Measurements from ENCODE around the gene EFTUD2.

GRCh38 chr17:44844390-44844830, 54.8 kb downstream of the EFTUD2 start:
- TF ChIP-seq, protein P1, sequence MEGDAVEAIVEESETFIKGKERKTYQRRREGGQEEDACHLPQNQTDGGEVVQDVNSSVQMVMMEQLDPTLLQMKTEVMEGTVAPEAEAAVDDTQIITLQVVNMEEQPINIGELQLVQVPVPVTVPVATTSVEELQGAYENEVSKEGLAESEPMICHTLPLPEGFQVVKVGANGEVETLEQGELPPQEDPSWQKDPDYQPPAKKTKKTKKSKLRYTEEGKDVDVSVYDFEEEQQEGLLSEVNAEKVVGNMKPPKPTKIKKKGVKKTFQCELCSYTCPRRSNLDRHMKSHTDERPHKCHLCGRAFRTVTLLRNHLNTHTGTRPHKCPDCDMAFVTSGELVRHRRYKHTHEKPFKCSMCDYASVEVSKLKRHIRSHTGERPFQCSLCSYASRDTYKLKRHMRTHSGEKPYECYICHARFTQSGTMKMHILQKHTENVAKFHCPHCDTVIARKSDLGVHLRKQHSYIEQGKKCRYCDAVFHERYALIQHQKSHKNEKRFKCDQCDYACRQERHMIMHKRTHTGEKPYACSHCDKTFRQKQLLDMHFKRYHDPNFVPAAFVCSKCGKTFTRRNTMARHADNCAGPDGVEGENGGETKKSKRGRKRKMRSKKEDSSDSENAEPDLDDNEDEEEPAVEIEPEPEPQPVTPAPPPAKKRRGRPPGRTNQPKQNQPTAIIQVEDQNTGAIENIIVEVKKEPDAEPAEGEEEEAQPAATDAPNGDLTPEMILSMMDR (IDR thresholded peaks at IDR 0.05; ENCODE audit: poor library complexity): no peak
- no peak for TF ChIP-seq EZH2phosphoT487 (IDR thresholded peaks at IDR 0.05; ENCODE audit: low read depth, severe bottlenecking, unreplicated experiment)
- TF ChIP-seq EZH2 (IDR thresholded peaks at IDR 0.05; ENCODE audit: borderline replicate concordance): no peak

Data from hepatocyte (in vitro differentiated cells).